Body of pancreas (tissue), 4 donors: ENCODE measurements around the gene ADCY5. TPM values are rescaled to one million over a fixed set of nuclear protein-coding genes. Genes with fewer than 3 reads are reported as not detected.

Experiments
- ATAC-seq: fragments of 150-250 bp; one replicate; pipeline ENCODE4 v1.9.1; 2016
- DNase-seq, 4 donors: peaks; one replicate each; pipeline ENCODE4 v3.0.0-alpha.2; 2019
- H3K27ac ChIP-seq, 4 donors: fragments of 200-600 bp; sonication (generic); 1 replicate in 3 of 4; 2 replicates in 1 of 4; pipeline versions ENCODE4 v1.5.1 to v1.6.1; 2016 to 2019; ENCODE audit warnings: mild to moderate bottlenecking in 1 of 4, mixed read lengths in 1 of 4, moderate library complexity in 1 of 4
- H3K27me3 ChIP-seq, 2 donors: fragments of 200-600 bp; sonication (generic); one replicate each; pipeline ENCODE4 v1.6.0; 2016; ENCODE audit warnings: mild to moderate bottlenecking in 1 of 2
- H3K36me3 ChIP-seq, 2 donors: fragments of 200-600 bp; sonication (generic); replicated peaks in 1 of 2; 2 replicates each; pipeline ENCODE4 v1.5.1; 2016; ENCODE audit warnings: low read depth in 2 of 2; ENCODE audit not compliant: insufficient read depth in 1 of 2
- H3K4me1 ChIP-seq: fragments of 200-600 bp; sonication (generic); one replicate; pipeline ENCODE4 v1.6.0; 2016
- H3K4me3 ChIP-seq, 2 donors: fragments of 200-600 bp; sonication (generic); 1 replicate in 1 of 2; 2 replicates in 1 of 2; pipeline ENCODE4 v1.5.1; 2016 to 2019
- H3K9me3 ChIP-seq, 3 donors: fragments of 200-600 bp; sonication (generic); 1 replicate in 2 of 3; 2 replicates in 1 of 3; pipeline ENCODE4 v1.5.1; 2016
- POLR2A ChIP-seq, 3 donors: fragments of 450-650 bp; IDR thresholded peaks; one replicate each; pipeline ENCODE4 v1.6.1; 2016; ENCODE audit warnings: antibody characterized with exemption in 3 of 3, mild to moderate bottlenecking in 2 of 3
- WGBS, 2 donors: methylation state at CpG; one replicate each; pipeline ENCODE4 v1.1.5; 2017; 5-methylcytosine and 5-hydroxymethylcytosine counted together
- intact Hi-C: fragments of 100-400 bp; cut with DNase I; formaldehyde crosslinking; loops from one replicate; pipeline ENCODE4 v1.15.1; 2023
- total RNA-seq, 2 donors: library from RNA; depleted of rRNA; stranded (reverse); fragments of >200 nt; gene quantifications; one replicate each; pipeline ENCODE4 v1.1.0, GENCODE V29; 2016
- TF ChIP-seq, protein P1 (sequence below), 7 experiments: fragments of 450-650 bp in 4 of 7; fragments of 200-600 bp in 3 of 7; sonication (generic) in 3 of 7; IDR thresholded peaks; one replicate each; pipeline ENCODE4 v1.5.1; 2016 to 2019; ENCODE audit warnings: antibody characterized with exemption in 7 of 7

Gene ADCY5
- total RNA-seq, 2 donors from 2014 or later, result 10.6 to 18.8 TPM

- intact Hi-C loops, result no loop called here
- Histone ChIP-seq H3K27ac (no peak overlapping the region), H3K4me3 (no peak overlapping the region), H3K9me3 (no peaks in the 10 kb centered on the region), H3K4me1 (peaks cover 32% of the 10 kb centered on the region), H3K27me3 (peaks cover 0 to 3% of the 10 kb centered on the region in 2 donors), H3K36me3 (no peaks in the 10 kb centered on the region)
- WGBS, 2 donors, result 44 to 64% methylated on average over 9 to 13 of the region's 13 CpGs
- ATAC-seq (no peak), DNase-seq (no peak)
- TF ChIP-seq, protein P1, sequence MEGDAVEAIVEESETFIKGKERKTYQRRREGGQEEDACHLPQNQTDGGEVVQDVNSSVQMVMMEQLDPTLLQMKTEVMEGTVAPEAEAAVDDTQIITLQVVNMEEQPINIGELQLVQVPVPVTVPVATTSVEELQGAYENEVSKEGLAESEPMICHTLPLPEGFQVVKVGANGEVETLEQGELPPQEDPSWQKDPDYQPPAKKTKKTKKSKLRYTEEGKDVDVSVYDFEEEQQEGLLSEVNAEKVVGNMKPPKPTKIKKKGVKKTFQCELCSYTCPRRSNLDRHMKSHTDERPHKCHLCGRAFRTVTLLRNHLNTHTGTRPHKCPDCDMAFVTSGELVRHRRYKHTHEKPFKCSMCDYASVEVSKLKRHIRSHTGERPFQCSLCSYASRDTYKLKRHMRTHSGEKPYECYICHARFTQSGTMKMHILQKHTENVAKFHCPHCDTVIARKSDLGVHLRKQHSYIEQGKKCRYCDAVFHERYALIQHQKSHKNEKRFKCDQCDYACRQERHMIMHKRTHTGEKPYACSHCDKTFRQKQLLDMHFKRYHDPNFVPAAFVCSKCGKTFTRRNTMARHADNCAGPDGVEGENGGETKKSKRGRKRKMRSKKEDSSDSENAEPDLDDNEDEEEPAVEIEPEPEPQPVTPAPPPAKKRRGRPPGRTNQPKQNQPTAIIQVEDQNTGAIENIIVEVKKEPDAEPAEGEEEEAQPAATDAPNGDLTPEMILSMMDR (IDR thresholded peaks at IDR 0.05), result no peak
- no peak for TF ChIP-seq POLR2A (IDR thresholded peaks at IDR 0.05)
These were observed 50.7 kb downstream of the ADCY5 start for GRCh38 chr3:123397921-123398785.

DNA sequence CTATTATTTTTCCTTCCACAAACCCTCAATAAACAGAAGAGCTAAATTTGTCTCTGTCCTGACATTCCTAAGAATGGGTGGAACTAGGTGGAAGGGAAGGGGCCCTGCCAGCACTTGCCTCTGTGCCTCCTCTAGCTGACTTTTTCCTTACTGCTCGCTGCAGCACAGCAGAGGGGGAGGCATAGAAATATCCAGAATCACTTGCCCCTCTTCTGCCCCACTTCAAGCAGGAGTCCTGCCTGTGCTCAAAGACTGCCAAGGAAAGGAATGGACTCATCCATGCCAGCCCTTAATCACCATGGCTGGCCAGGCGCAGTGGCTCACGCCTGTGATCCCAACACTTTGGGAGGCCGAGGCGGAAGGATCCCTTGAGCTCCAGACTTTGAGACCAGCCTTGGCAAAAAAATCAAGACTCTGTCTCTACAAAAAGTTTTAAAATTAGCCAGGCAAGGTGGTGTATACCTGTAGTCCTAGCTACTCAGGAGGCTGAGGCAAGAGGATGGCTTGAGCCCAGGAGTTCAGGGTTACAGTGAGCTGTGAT, 51.8 kb downstream of the ADCY5 start:
- no peaks in the 10 kb centered on the region for H3K9me3 ChIP-seq
- H3K27me3 ChIP-seq, result peaks cover 0 to 3% of the 10 kb centered on the region in 2 donors
- DNase-seq, result no peak
- no peak for ATAC-seq
- TF ChIP-seq POLR2A (IDR thresholded peaks at IDR 0.05), result no peak
- TF ChIP-seq, protein P1 (IDR thresholded peaks at IDR 0.05), result no peak
- H3K36me3 ChIP-seq, result no peaks in the 10 kb centered on the region
- intact Hi-C loops, result no loop called here
- WGBS, 2 donors, result 87% methylated on average over 5 of the region's 5 CpGs
- peak overlapping the region in 2 of 4 donors; percentile 29 to 49 for H3K27ac ChIP-seq
- peaks cover 34% of the 10 kb centered on the region for H3K4me1 ChIP-seq
- no peak overlapping the region for H3K4me3 ChIP-seq

DNA sequence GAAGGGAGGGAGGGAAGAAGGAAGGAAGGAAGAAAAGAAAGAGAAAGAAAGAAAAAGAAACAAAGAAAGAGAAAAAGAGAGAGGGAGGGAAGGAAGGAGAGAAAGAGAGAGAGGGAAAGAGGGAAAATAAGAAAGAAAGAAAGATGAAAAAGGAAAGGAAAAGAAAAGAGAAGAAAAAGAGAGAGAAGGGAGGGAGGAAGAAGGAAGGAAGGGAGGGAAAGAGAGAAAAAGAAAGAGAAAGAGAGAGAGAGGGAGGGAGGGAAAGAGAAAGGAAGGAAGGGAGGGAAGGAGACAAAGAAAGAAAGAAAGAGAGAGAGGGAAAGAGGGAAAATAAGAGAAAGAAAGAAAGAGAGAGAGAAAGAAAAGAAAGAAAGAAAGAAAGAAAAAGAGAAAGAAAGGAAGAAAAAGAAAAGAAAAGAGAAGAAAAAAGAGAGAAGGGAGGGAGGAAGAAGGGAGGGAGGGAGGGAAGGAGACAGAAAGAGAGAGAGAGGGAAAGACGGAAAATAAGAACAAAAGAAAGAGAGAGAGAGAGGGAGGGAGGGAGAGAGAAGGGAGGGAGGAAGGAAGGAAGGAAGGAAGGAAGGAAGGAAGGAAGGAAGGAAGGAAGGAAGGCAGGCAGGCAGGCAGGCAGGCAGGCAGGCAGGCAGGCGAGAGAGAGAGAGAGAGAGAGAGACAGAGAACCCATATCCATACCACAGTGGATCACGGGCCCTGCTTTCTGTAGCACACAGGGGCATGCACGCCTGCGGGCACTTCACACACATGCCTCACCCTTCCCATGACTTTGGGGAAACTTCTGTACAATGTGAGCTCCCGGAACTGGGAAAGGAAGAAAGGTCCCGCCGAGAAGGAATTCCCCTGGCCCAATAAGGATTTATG, 52.5 kb downstream of the ADCY5 start:
- ATAC-seq, result peak; percentile 43
- Histone ChIP-seq H3K4me1 (peaks cover 42% of the 10 kb centered on the region), H3K27me3 (peaks cover 0 to 3% of the 10 kb centered on the region in 2 donors), H3K27ac (peak overlapping the region in 2 of 4 donors; percentile 29 to 49), H3K9me3 (no peaks in the 10 kb centered on the region), H3K36me3 (no peaks in the 10 kb centered on the region), H3K4me3 (no peak overlapping the region)
- TF ChIP-seq, protein P1 (IDR thresholded peaks at IDR 0.05), result no peak
- TF ChIP-seq POLR2A (IDR thresholded peaks at IDR 0.05), result no peak
- DNase-seq, result no peak
- intact Hi-C loops, result no loop called here
- WGBS, 2 donors, result 56 to 71% methylated on average over 7 of the region's 8 CpGs

DNA sequence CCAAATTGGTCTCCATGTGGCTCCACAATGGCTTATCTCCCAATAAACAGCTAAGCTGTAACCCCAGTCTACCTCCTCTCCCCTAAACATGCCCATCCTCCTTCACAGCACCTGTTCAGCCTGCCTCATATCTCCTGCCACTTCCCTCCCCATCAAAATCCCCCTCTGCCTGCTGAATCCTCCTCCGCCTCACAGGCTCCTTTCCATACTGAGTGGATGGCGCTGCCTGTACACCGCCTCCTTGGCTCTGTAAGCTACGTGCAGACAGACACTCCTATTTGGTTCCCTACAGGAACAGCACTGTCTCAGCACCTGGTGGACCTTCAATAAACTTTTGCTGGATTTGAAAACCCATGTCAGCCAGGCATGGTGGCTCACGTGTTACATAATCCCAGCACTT, 53.7 kb downstream of the ADCY5 start:
- WGBS, 2 donors, result 84 to 94% methylated on average over 5 of the region's 5 CpGs
- H3K27ac ChIP-seq, result peak overlapping the region in 2 of 4 donors; percentile 46 to 62

More for the DNA sequence above, 53.7 kb downstream of the ADCY5 start:
- Histone ChIP-seq H3K9me3 (no peaks in the 10 kb centered on the region), H3K4me1 (peaks cover 53% of the 10 kb centered on the region), H3K27me3 (peaks cover 0 to 3% of the 10 kb centered on the region in 2 donors), H3K36me3 (no peaks in the 10 kb centered on the region), H3K4me3 (no peak overlapping the region)
- intact Hi-C loops, result no loop called here
- TF ChIP-seq POLR2A (IDR thresholded peaks at IDR 0.05), result no peak
- TF ChIP-seq, protein P1 (IDR thresholded peaks at IDR 0.05), result no peak
- ATAC-seq, result no peak
- DNase-seq, result no peak
